NCI-H2196 (cell line): ENCODE measurements around the gene EOGT.
A peak's percentile ranks its signal among the peaks of the same experiment; 100 is the strongest.

Experiments
- DNase-seq: peaks from one replicate; lab custom pipeline; 2025; ENCODE audit not compliant: unreplicated experiment; lab: John Stamatoyannopoulos, UW

EOGT gene

GRCh38 chr3:69009559-69010410 is 3.7 kb downstream of the EOGT start:
- no peak for DNase-seq

GRCh38 chr3:69008980-69009379 is 4.5 kb downstream of the EOGT start:
- no peak for DNase-seq

GRCh38 chr3:69005791-69006482 is 7.5 kb downstream of the EOGT start:
- no peak for DNase-seq

GRCh38 chr3:69005071-69005790 is 8.3 kb downstream of the EOGT start:
- DNase-seq: no peak

GRCh38 chr3:69004138-69004537 is 9.3 kb downstream of the EOGT start:
- DNase-seq: no peak

GRCh38 chr3:68999605-69000004 is 13.9 kb downstream of the EOGT start:
- no peak for DNase-seq

- no peak for DNase-seq
These were observed 14.3 kb downstream of the EOGT start for GRCh38 chr3:68999158-68999557.

GRCh38 chr3:68997887-68998286 is 15.6 kb downstream of the EOGT start:
- DNase-seq: no peak

GRCh38 chr3:68996356-68996995 is 17.0 kb downstream of the EOGT start:
- no peak for DNase-seq

- no peak for DNase-seq
These were observed 24.7 kb downstream of the EOGT start for GRCh38 chr3:68988740-68989139.

GRCh38 chr3:68987322-68987721 is 26.2 kb downstream of the EOGT start:
- no peak for DNase-seq

GRCh38 chr3:68986496-68987208 is 26.8 kb downstream of the EOGT start:
- no peak for DNase-seq

GRCh38 chr3:68985146-68985790 is 28.2 kb downstream of the EOGT start:
- no peak for DNase-seq

GRCh38 chr3:68984011-68984530 is 29.4 kb downstream of the EOGT start:
- DNase-seq: no peak

- DNase-seq: no peak
These were observed 35.9 kb downstream of the EOGT start for GRCh38 chr3:68977486-68978167.

- no peak for DNase-seq
These were observed 38.8 kb downstream of the EOGT start for GRCh38 chr3:68974711-68975110.

- no peak for DNase-seq
These were observed 39.8 kb downstream of the EOGT start for GRCh38 chr3:68973639-68974038.

GRCh38 chr3:68972358-68972979 is 41.0 kb downstream of the EOGT start:
- peak; percentile 2 for DNase-seq

GRCh38 chr3:68964694-68965093 is 48.8 kb downstream of the EOGT start:
- DNase-seq: no peak
